Astrocyte of the cerebellum (primary cell): Measurements from ENCODE around the gene IL34.
"Not testable (repeated sequence)": the region's sequence is repeated elsewhere in the genome, so short reads cannot be mapped to it uniquely, and the experiment has no call there.

Source experiments
- DNase-seq: peaks from one replicate; pipeline ENCODE4 v3.0.0-alpha.2; 2011; ENCODE audit warnings: low read depth
- H3K4me3 ChIP-seq: 2 replicates; pipeline ENCODE4 v1.5.1; 2011; ENCODE audit warnings: mild to moderate bottlenecking, low read depth, low read length, moderate library complexity
- CTCF ChIP-seq: IDR thresholded peaks from 2 replicates; pipeline ENCODE4 v1.5.1; 2012; ENCODE audit warnings: low read length, low read depth, moderate library complexity, mild to moderate bottlenecking; ENCODE audit errors: missing control alignments
- in situ Hi-C: cut with HindIII; loops from 2 replicates; pipeline ENCODE4 v1.10.0; 2017; ENCODE audit warnings: low sequenced_read_pairs

Gene IL34

GRCh38 chr16:70611785-70612303 lies 34.5 kb upstream of the IL34 start:
- no peak for DNase-seq
- no peak overlapping the region for H3K4me3 ChIP-seq
- no peak for TF ChIP-seq CTCF
- in situ Hi-C loops, result no loop called here

- no peak overlapping the region for H3K4me3 ChIP-seq
Observed at GRCh38 chr16:70612931-70613330, 33.4 kb upstream of the IL34 start.

DNA sequence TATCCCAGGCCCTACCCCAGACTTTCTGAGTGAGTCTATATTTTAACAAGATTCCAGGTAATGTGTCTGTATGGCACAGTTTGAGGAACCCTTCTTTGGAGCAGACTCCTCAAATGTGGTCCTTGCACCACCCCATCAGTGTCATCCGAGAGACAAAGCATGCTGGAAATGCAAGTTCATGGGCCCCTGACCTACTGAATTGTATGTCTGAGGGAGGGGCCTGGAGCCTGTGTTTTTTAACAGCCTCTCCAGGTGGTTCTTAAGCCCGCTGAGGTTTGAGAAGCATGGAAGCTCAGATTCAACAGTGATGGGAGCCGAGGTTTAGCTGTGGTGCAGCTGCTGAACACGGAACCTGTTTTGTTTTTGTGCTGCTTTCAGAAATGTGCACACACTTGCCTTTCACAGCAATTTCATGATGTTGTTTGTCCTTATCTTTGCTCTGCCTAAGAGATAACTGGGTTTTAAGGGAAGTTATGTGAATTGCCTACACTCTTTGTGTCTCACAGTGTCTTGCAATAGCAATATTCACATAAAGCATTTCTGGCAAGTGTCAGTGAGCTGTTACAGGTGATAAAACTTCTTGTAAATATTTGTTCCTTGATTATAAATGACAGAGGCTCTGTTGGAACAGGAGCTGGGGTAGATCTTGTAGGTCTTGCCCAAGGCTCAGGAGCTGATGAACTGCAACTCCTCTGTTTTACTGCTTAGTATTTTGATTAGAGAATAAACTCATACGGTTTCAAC lies 32.0 kb upstream of the IL34 start:
- no peak overlapping the region for H3K4me3 ChIP-seq
- no peak for DNase-seq
- no peak for TF ChIP-seq CTCF
- in situ Hi-C loops, result no loop called here

More at GRCh38 chr16:70612931-70613330, 33.4 kb upstream of the IL34 start:
- TF ChIP-seq CTCF, result no peak
- no peak for DNase-seq
- in situ Hi-C loops, result no loop called here

DNA sequence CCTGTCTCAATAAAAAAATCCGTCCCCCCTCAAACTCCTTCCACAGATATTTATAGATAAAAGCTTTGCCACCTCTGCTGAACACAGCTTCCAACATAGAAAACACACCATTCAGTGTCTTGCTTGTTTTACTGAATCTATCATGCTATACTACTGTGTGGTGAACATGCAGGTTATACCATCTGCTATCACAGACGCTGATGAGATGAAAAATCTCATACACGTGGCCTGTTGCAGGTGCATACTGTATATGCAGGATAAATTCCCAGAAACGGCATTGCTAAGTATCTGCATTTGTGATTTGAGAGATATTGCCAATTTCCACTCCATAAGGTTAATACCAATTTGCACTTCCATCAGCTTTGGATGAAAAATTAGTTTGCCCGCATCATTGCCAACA lies 30.4 kb upstream of the IL34 start:
- no peak for DNase-seq
- TF ChIP-seq CTCF, result no peak
- in situ Hi-C loops, result no loop called here
- H3K4me3 ChIP-seq, result no peak overlapping the region

- DNase-seq, H3K4me3 ChIP-seq, in situ Hi-C loops: not testable (repeated sequence)
Observed at GRCh38 chr16:70621864-70622263, 24.5 kb upstream of the IL34 start.

GRCh38 chr16:70627696-70628095 lies 18.7 kb upstream of the IL34 start:
- in situ Hi-C loops, result no loop called here
- DNase-seq, result no peak
- TF ChIP-seq CTCF, result no peak
- H3K4me3 ChIP-seq, result no peak overlapping the region

GRCh38 chr16:70630960-70631745 lies 15.2 kb upstream of the IL34 start:
- TF ChIP-seq CTCF, result no peak
- no peak overlapping the region for H3K4me3 ChIP-seq
- in situ Hi-C loops, result no loop called here
- no peak for DNase-seq
